ENCODE measurements around the gene RLBP1. TPM values are rescaled to one million over a fixed set of nuclear protein-coding genes. Genes with fewer than 3 reads are reported as not detected.
A peak's percentile ranks its signal among the peaks of the same experiment; 100 is the strongest.
"Not testable (repeated sequence)": the region's sequence is repeated elsewhere in the genome, so short reads cannot be mapped to it uniquely, and the experiment has no call there.

The RLBP1 gene
- total RNA-seq, 1 experiment from 2014 or later, result not detected

DNA sequence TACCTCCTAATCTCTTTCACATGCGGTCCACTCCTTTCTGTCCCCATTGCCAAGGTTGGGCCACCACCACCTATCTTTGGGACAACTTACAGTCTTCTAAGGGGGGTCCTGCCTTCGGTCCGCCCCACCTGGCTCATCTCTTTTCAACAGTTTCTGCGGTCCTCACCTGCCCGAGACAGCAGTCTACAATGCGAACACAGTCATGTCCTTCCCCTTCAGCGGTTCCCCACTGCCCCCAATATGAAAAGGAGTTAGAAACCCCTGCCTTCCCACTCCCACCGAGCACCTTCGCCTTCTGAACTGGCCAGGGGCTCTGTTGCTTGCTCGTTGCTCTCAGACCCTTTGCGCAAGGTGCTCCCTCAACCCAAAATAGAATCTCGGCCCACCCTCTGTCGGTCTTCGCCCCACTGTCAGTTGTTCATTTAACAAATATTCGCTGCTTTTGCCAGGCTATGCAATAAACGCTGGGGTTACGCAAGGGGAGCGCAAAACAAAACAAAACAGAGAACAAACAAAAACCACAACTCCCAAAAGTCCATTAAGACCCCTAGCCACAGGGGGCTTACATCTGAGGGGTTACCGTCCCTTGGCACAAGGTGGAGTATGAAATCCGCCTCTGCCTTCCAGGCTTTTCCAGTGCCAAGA is 21.8 kb upstream of the RLBP1 start:
- peak overlapping the region; percentile 83 for H3K4me3 ChIP-seq (ENCODE audit: low read depth, low read length)
- H3K27me3 ChIP-seq (replicated peaks; ENCODE audit: control insufficient read depth, insufficient read depth, low read length), result no peaks in the 10 kb centered on the region
- Mint-ChIP-seq H3K27me3 (ENCODE audit: insufficient read depth, unreplicated experiment) (no peaks in the 10 kb centered on the region), H3K36me3 (ENCODE audit: insufficient read depth, unreplicated experiment) (peaks cover 39% of the 10 kb centered on the region), H3K27ac (ENCODE audit: unreplicated experiment) (peak overlapping the region; percentile 79), H3K9me3 (ENCODE audit: unreplicated experiment) (no peaks in the 10 kb centered on the region), H3K4me3 (ENCODE audit: unreplicated experiment) (peak overlapping the region; percentile 85), H3K4me1 (ENCODE audit: low read depth, unreplicated experiment) (peaks cover 24% of the 10 kb centered on the region)
- intact Hi-C loops (cut with micrococcal nuclease; ENCODE audit: unreplicated experiment), result loop anchor here (1.0 kb wide), 1 partner anchor 36 kb away; no protein-coding TSS in a partner anchor
- ChIA-PET POLR2A (no interaction called here), CTCF (interaction anchor here (0.9 to 2.2 kb wide), 4 partner anchors 13 to 36 kb away, joined by 3 to 20 read pairs (median 7); no protein-coding TSS in a partner anchor)
- H3K9me3 ChIP-seq, result no peaks in the 10 kb centered on the region
- no peak for TF ChIP-seq CTCF (IDR thresholded peaks at IDR 0.05; ENCODE audit: insufficient read depth in 1 of 2, low read depth in 1 of 2, low read length in 1 of 2, severe bottlenecking in 1 of 2, unreplicated experiment in 1 of 2)
- H3K36me3 ChIP-seq (ENCODE audit: control insufficient read depth, insufficient read depth, low read length), result no peaks in the 10 kb centered on the region
- BruUV-seq (replicated peaks), result TSS peak; percentile 68
- DNase-seq, result no peak
- 0 out of 2 replicates have a peak, but pooled peaks cover 4% of the 10 kb centered on the region for H3K4me1 ChIP-seq

DNA sequence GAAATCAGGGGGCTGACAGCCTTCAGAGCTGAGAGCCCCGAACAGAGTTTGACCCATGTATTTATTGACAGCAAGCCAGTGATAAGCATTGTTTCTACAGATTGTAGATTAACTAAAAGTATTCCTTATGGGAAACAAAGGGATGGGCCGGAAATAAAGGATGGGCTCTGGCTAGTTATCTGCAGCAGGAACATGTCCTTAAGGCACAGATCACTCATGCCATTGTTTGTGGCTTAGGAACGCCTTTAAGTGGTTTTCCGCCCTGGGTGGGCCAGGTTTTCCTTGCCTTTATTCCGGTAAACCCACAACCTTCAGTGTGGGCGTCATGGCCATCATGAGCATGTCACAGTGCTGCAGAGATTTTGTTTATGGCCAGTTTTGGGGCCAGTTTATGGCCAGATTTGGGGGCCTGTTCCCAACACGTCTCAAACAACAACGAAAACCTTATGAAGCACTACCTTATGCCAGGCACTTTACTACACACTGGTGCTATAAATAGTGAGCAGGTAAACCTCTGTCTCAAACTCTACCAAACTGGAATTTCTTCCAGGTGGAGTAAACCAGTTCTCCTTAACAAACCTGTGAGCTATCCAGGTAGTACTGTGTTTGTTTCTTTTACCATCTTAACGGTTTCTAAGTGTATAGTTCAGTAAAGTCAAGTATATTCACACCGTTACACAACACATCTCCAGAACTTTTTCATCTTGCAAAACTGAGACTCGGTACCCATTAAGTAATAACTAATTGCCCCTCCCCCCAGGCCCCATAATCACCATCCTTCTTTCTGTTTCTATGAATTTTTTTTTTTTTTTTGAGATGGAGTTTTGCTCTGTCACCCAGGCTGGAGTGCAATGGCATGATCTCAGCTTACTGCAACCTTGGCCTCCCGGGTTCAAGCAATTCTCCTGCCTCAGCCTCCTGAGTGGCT is 18.8 kb upstream of the RLBP1 start:
- H3K36me3 ChIP-seq (ENCODE audit: control insufficient read depth, insufficient read depth, low read length); DNase-seq; H3K27me3 Mint-ChIP-seq (ENCODE audit: insufficient read depth, unreplicated experiment); H3K4me3 Mint-ChIP-seq (ENCODE audit: unreplicated experiment); H3K4me1 ChIP-seq; H3K4me1 Mint-ChIP-seq (ENCODE audit: low read depth, unreplicated experiment); CTCF ChIA-PET; H3K4me3 ChIP-seq (ENCODE audit: low read depth, low read length); H3K9me3 ChIP-seq; intact Hi-C loops (cut with micrococcal nuclease; ENCODE audit: unreplicated experiment); BruUV-seq (replicated peaks); H3K27ac Mint-ChIP-seq (ENCODE audit: unreplicated experiment); H3K9me3 Mint-ChIP-seq (ENCODE audit: unreplicated experiment); H3K27me3 ChIP-seq (replicated peaks; ENCODE audit: control insufficient read depth, insufficient read depth, low read length): not testable (repeated sequence)
- POLR2A ChIA-PET, result interaction anchor here (0.6 kb wide), 1 partner anchor 19 kb away, joined by 8 read pairs; the partner anchor contains the start of gene RLBP1
- H3K36me3 Mint-ChIP-seq (ENCODE audit: insufficient read depth, unreplicated experiment), result peaks cover 14% of the 10 kb centered on the region

GRCh38 chr15:89231832-89232231 is 10.5 kb upstream of the RLBP1 start:
- Histone ChIP-seq H3K9me3 (no peaks in the 10 kb centered on the region), H3K36me3 (ENCODE audit: control insufficient read depth, insufficient read depth, low read length) (no peaks in the 10 kb centered on the region), H3K27me3 (replicated peaks; ENCODE audit: control insufficient read depth, insufficient read depth, low read length) (no peaks in the 10 kb centered on the region), H3K4me3 (ENCODE audit: low read depth, low read length) (no peak overlapping the region), H3K4me1 (no peaks in the 10 kb centered on the region)
- no TSS peak for BruUV-seq (replicated peaks)
- no peak for DNase-seq
- no peaks in the 10 kb centered on the region for H3K36me3 Mint-ChIP-seq (ENCODE audit: insufficient read depth, unreplicated experiment)
- H3K27me3 Mint-ChIP-seq (ENCODE audit: insufficient read depth, unreplicated experiment), result peaks cover 4% of the 10 kb centered on the region
- no peak overlapping the region for H3K27ac Mint-ChIP-seq (ENCODE audit: unreplicated experiment)
- ChIA-PET CTCF (no interaction called here), POLR2A (no interaction called here)
- intact Hi-C loops (cut with micrococcal nuclease; ENCODE audit: unreplicated experiment), result no loop called here
- H3K9me3 Mint-ChIP-seq (ENCODE audit: unreplicated experiment), result no peaks in the 10 kb centered on the region
- TF ChIP-seq CTCF (IDR thresholded peaks at IDR 0.05; ENCODE audit: insufficient read depth in 1 of 2, low read depth in 1 of 2, low read length in 1 of 2, severe bottlenecking in 1 of 2, unreplicated experiment in 1 of 2), result no peak
- no peak overlapping the region for H3K4me3 Mint-ChIP-seq (ENCODE audit: unreplicated experiment)
- no peaks in the 10 kb centered on the region for H3K4me1 Mint-ChIP-seq (ENCODE audit: low read depth, unreplicated experiment)

Measured in Caco-2 (cell line).